ENCODE measurements around the gene AMFR.

AMFR gene

DNA sequence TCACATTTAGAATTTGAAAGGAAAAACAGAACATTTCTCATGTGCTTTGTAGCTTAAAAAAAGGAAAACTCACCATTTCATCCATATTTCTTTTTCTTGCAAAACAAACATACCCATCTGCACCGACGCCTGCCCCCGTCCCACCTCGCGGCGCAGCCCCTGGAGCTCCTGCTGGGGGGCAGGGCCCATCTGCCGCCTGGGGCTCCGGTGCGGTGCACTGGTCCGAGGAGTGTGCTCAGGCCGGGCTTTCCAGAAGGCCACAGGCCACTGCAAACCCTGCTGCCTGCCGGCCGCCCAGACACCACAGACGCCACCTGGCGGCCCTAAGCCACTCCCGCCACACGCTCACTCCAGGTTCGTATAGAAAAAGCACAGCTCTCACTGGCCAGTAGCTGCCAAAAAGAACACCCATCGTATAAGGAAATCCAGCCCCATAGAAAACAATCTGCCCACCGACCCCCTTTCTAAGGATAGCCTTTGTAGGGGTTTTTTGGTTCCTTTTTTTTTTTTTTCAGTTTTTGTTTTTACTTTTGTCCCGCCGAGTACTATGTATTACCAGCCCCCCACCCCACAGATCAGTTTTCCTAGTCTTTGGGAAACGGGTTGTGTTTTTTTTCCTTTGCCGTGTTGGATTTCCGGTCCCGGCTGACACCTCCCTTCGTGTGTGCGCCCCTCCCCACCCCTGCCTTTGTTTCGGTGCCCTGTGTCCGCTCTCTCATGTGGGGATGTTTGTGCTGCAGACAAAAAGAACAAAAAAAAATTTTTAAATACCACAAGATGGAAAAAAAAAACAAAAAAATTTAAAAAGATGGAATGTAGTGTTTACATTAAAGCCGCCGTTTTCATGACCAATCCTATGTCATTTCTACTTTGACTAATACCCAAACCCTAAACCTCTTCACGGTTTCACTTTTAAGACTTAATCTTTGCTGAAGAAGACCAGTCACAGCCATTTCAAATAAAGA lies 68.8 kb downstream of the AMFR start:
- TF ChIP-seq CTCF (IDR thresholded peaks at IDR 0.05; ENCODE audit: borderline replicate concordance, control extremely low read depth, extremely low read depth, insufficient read depth, missing control alignments): peak; percentile 89
- peak; percentile 95 for DNase-seq (ENCODE audit: low spot score)
- in situ Hi-C loops (cut with MboI; ENCODE audit: low sequenced_read_pairs, unreplicated experiment): no loop called here

GRCh38 chr16:56355786-56356275 lies 69.5 kb downstream of the AMFR start:
- TF ChIP-seq CTCF (IDR thresholded peaks at IDR 0.05; ENCODE audit: borderline replicate concordance, control extremely low read depth, extremely low read depth, insufficient read depth, missing control alignments): no peak
- in situ Hi-C loops (cut with MboI; ENCODE audit: low sequenced_read_pairs, unreplicated experiment): no loop called here
- DNase-seq (ENCODE audit: low spot score): peak; percentile 34

- TF ChIP-seq CTCF (IDR thresholded peaks at IDR 0.05; ENCODE audit: borderline replicate concordance, control extremely low read depth, extremely low read depth, insufficient read depth, missing control alignments): no peak
- in situ Hi-C loops (cut with MboI; ENCODE audit: low sequenced_read_pairs, unreplicated experiment): no loop called here
- peak; percentile 23 for DNase-seq (ENCODE audit: low spot score)
Measured at GRCh38 chr16:56355221-56355620, 70.1 kb downstream of the AMFR start.

DNA sequence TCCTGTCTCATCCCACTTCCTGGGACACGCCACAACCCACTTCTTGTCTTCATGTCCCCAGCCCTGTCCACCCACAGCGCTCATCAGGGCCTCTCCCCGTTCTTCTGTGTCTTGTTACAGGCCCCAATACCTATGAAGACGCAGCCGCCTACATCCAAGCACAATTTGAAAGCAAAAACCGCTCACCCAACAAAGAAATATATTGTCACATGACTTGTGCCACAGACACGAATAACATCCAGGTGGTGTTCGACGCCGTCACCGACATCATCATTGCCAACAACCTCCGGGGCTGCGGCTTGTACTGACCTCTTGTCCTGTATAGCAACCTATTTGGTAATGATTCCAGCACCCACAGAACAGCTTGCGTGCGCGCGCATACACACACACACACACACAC lies 70.6 kb downstream of the AMFR start:
- DNase-seq (ENCODE audit: low spot score): no peak
- in situ Hi-C loops (cut with MboI; ENCODE audit: low sequenced_read_pairs, unreplicated experiment): no loop called here
- TF ChIP-seq CTCF (IDR thresholded peaks at IDR 0.05; ENCODE audit: borderline replicate concordance, control extremely low read depth, extremely low read depth, insufficient read depth, missing control alignments): no peak

DNA sequence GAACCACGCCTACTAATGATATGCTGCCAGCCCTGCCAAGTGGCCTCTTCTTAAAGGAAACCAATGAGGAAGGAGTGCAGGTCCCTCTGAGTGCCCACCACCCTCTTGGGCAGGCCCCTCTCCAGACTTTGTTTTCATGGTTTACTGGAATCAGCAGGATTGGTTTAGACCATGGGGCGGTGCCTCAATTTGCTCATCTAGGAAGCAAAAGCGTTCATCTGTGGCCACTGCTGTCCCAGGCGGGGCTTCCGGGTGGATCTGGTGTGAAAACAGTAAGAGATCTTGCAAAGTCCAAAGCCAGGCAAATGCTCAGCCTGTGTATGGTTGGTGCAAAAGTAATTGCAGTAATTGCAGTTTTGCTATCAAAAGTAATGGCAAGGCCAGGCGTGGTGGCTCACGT lies 71.3 kb downstream of the AMFR start:
- no peak for DNase-seq (ENCODE audit: low spot score)
- no peak for TF ChIP-seq CTCF (IDR thresholded peaks at IDR 0.05; ENCODE audit: borderline replicate concordance, control extremely low read depth, extremely low read depth, insufficient read depth, missing control alignments)
- in situ Hi-C loops (cut with MboI; ENCODE audit: low sequenced_read_pairs, unreplicated experiment): no loop called here

DNA sequence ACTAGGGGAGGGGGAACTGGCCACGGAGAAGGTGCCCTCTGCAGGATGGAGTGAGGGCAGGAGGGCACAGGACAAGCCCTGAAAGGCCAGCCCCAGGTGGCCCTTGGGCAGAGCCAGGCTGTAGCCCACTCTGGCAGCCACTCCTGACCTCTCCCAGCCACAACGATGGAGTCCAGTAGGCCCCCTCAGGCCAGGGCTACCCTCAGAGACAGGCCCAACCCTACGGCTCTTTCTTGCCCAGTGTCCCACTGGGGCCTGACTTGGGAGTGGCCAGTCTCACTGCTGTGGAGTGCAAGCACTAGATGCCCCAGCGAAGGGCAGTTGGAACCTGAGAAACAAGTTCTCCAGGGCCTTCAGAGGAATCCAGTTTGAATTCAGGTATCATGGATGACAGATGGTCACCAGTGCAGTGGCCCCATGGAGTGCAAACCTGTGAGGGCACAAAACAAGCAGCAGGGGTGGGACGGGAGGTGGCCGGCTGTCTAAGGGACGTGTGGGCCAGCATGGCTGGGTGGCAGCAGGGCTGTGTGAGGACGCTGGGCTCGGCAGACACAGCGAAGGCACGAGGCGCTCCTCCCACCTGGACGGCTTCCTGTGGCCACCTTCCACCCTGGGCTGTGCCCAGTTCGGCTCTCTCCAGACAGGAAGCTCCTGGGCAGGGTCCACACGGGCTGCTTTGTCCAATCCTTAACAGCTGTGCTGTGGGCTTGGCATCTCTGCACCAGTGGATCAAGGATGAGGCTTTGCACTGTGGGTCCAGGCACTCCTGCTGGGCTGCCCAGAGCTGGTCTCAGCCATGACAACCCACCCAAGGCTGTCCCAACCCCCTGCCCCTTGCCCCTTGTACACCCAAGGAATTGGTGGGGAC lies 72.1 kb downstream of the AMFR start:
- in situ Hi-C loops (cut with MboI; ENCODE audit: low sequenced_read_pairs, unreplicated experiment): no loop called here
- no peak for DNase-seq (ENCODE audit: low spot score)
- TF ChIP-seq CTCF (IDR thresholded peaks at IDR 0.05; ENCODE audit: borderline replicate concordance, control extremely low read depth, extremely low read depth, insufficient read depth, missing control alignments): no peak

Measured in GM13976 (cell line).